WTC11 (cell line): ENCODE results near the gene NDOR1. TPM values are rescaled to one million over a fixed set of nuclear protein-coding genes. Genes with fewer than 3 reads are reported as not detected.

Source experiments
- ATAC-seq: fragments of 200-7000 bp; cut with Tn5 transposase; 2 replicates; pipeline ENCODE4 v1.10.0; 2021; ENCODE audit warnings: mild to moderate bottlenecking, moderate library complexity
- CTCF ChIA-PET: fragments of 300-600 bp; sonication (Branson Sonifier 250); formaldehyde crosslinking; loops from one replicate; lab custom pipeline; 2021; ENCODE audit warnings: antibody characterized with exemption; lab: Charles Lee
- POLR2A ChIA-PET: fragments of 350-600 bp; sonication (Branson Sonifier 250); formaldehyde crosslinking; loops from one replicate; lab custom pipeline; 2021; ENCODE audit warnings: antibody characterized with exemption; lab: Charles Lee
- DNase-seq: peaks from one replicate; pipeline ENCODE4 v3.0.0; 2021; ENCODE audit warnings: low spot score
- H3K27ac Mint-ChIP-seq: 2 replicates; pipeline ENCODE4 v1.8.0; 2021; ENCODE audit warnings: mixed read lengths
- H3K27me3 Mint-ChIP-seq: 2 replicates; pipeline ENCODE4 v1.8.0; 2021; ENCODE audit warnings: low read depth, mild to moderate bottlenecking, moderate library complexity, mixed read lengths
- H3K36me3 Mint-ChIP-seq: 2 replicates; pipeline ENCODE4 v1.8.0; 2021; ENCODE audit warnings: mixed read lengths
- H3K4me1 Mint-ChIP-seq: 2 replicates; pipeline ENCODE4 v1.8.0; 2022; ENCODE audit warnings: mixed read lengths
- H3K4me3 Mint-ChIP-seq: 2 replicates; pipeline ENCODE4 v1.8.0; 2021; ENCODE audit warnings: mild to moderate bottlenecking, moderate library complexity, mixed read lengths
- H3K9me3 Mint-ChIP-seq: 2 replicates; pipeline ENCODE4 v1.8.0; 2021; ENCODE audit warnings: mixed read lengths
- ARID4B ChIP-seq: sonication (generic); formaldehyde crosslinking; IDR thresholded peaks from 2 replicates; pipeline ENCODE4 v1.8.0; 2023; ENCODE audit warnings: missing genetic modification reagents, mild to moderate bottlenecking, borderline replicate concordance
- ATF6 ChIP-seq: sonication (generic); formaldehyde crosslinking; IDR thresholded peaks from 2 replicates; pipeline ENCODE4 v1.8.1; 2023; ENCODE audit warnings: mild to moderate bottlenecking, missing genetic modification reagents
- CBFB ChIP-seq: sonication (generic); formaldehyde crosslinking; IDR thresholded peaks from 2 replicates; pipeline ENCODE4 v1.8.1; 2022; ENCODE audit warnings: mild to moderate bottlenecking, low read depth, missing genetic modification reagents
- E2F1 ChIP-seq: sonication (generic); formaldehyde crosslinking; IDR thresholded peaks from 2 replicates; pipeline ENCODE4 v1.8.0; 2022; ENCODE audit warnings: mild to moderate bottlenecking, missing genetic modification reagents
- E2F5 ChIP-seq: sonication (generic); formaldehyde crosslinking; IDR thresholded peaks from 2 replicates; pipeline ENCODE4 v1.8.1; 2022; ENCODE audit warnings: mild to moderate bottlenecking, moderate library complexity, missing genetic modification reagents
- EMX1 ChIP-seq: fragments of 250-450 bp; sonication (Bioruptor Pico); IDR thresholded peaks from 2 replicates; pipeline ENCODE4 v1.8.0; 2021; ENCODE audit warnings: mild to moderate bottlenecking
- FOXJ3 ChIP-seq: sonication (generic); formaldehyde crosslinking; IDR thresholded peaks from 2 replicates; pipeline ENCODE4 v1.9.0; 2021; ENCODE audit warnings: missing genetic modification reagents, mild to moderate bottlenecking, borderline replicate concordance
- GTF2I ChIP-seq: fragments of 250-450 bp; sonication (Bioruptor Pico); conservative IDR thresholded peaks from 2 replicates; pipeline ENCODE4 v1.4.0; 2021; ENCODE audit warnings: mild to moderate bottlenecking
- HMGA2 ChIP-seq: fragments of 250-450 bp; sonication (Bioruptor Pico); IDR thresholded peaks from 2 replicates; pipeline ENCODE4 v1.4.0; 2021; ENCODE audit warnings: mild to moderate bottlenecking, moderate library complexity
- IRF2 ChIP-seq: sonication (generic); formaldehyde crosslinking; IDR thresholded peaks from 2 replicates; pipeline ENCODE4 v1.8.0; 2022; ENCODE audit warnings: low read depth, missing genetic modification reagents, borderline replicate concordance
- JAZF1 ChIP-seq: fragments of 250-450 bp; sonication (Bioruptor Pico); IDR thresholded peaks from 2 replicates; pipeline ENCODE4 v1.9.0; 2021; ENCODE audit warnings: moderate library complexity, mild to moderate bottlenecking, inconsistent platforms
- MAX ChIP-seq: sonication (generic); formaldehyde crosslinking; IDR thresholded peaks from 2 replicates; pipeline ENCODE4 v1.8.0; 2022; ENCODE audit warnings: mild to moderate bottlenecking, missing genetic modification reagents
- NFATC4 ChIP-seq: fragments of 250-450 bp; sonication (Bioruptor Pico); IDR thresholded peaks from 2 replicates; pipeline ENCODE4 v1.9.0; 2021; ENCODE audit warnings: mild to moderate bottlenecking
- NR2C2 ChIP-seq: sonication (generic); formaldehyde crosslinking; IDR thresholded peaks from 2 replicates; pipeline ENCODE4 v1.8.0; 2022; ENCODE audit warnings: mild to moderate bottlenecking, missing genetic modification reagents
- PRDM15 ChIP-seq: sonication (generic); formaldehyde crosslinking; IDR thresholded peaks from 2 replicates; pipeline ENCODE4 v1.8.0; 2022; ENCODE audit warnings: missing genetic modification reagents
- TEAD4 ChIP-seq: sonication (generic); formaldehyde crosslinking; IDR thresholded peaks from 2 replicates; pipeline ENCODE4 v1.8.0; 2022; ENCODE audit warnings: mild to moderate bottlenecking, missing genetic modification reagents
- ZNF219 ChIP-seq: sonication (generic); formaldehyde crosslinking; IDR thresholded peaks from 2 replicates; pipeline ENCODE4 v1.8.0; 2023; ENCODE audit warnings: missing genetic modification reagents, mild to moderate bottlenecking, borderline replicate concordance
- ZNF232 ChIP-seq: sonication (generic); formaldehyde crosslinking; IDR thresholded peaks from 2 replicates; pipeline ENCODE4 v1.8.0; 2022; ENCODE audit warnings: mild to moderate bottlenecking, missing genetic modification reagents
- ZNF263 ChIP-seq: sonication (generic); formaldehyde crosslinking; IDR thresholded peaks from 2 replicates; pipeline ENCODE4 v1.8.1; 2022; ENCODE audit warnings: low read depth, mild to moderate bottlenecking, moderate library complexity, missing genetic modification reagents
- ZNF423 ChIP-seq: fragments of 250-450 bp; sonication (Bioruptor Pico); IDR thresholded peaks from 2 replicates; pipeline ENCODE4 v2.1.2; 2022; ENCODE audit warnings: mild to moderate bottlenecking, moderate library complexity
- total RNA-seq: library from RNA; stranded (reverse); gene quantifications from 3 replicates; pipeline ENCODE4 v1.2.3, GENCODE V29; 2021

NDOR1 gene
- total RNA-seq, 1 experiment from 2014 or later, result 49.0 TPM

GRCh38 chr9:137181680-137182079 lies 23.8 kb upstream of the NDOR1 start (continued):
- TF ChIP-seq E2F5 (CRISPR knock-in tag), result no peak
- TF ChIP-seq IRF2 (CRISPR knock-in tag), result no peak
- no peak for TF ChIP-seq NR2C2 (CRISPR knock-in tag)
- TF ChIP-seq ZNF423, result no peak
- no peak for TF ChIP-seq TEAD4 (CRISPR knock-in tag)
- TF ChIP-seq E2F1 (CRISPR knock-in tag), result no peak
- TF ChIP-seq NFATC4 (CRISPR knock-in tag), result no peak
- TF ChIP-seq HMGA2 (CRISPR knock-in tag), result no peak
- TF ChIP-seq ZNF219 (CRISPR knock-in tag), result no peak
- no peak for TF ChIP-seq FOXJ3
- TF ChIP-seq, all 79 proteins: peak for 0

GRCh38 chr9:137182836-137183235 lies 22.7 kb upstream of the NDOR1 start:
- CTCF ChIA-PET, result no interaction called here
- no peak for DNase-seq
- Mint-ChIP-seq H3K27me3 (no peaks in the 10 kb centered on the region; the same call in 1 of the 2 replicates), H3K4me1 (peaks cover 12% of the 10 kb centered on the region), H3K9me3 (no peaks in the 10 kb centered on the region), H3K27ac (no peak overlapping the region), H3K36me3 (peaks cover 9% of the 10 kb centered on the region), H3K4me3 (no peak overlapping the region)
- TF ChIP-seq ZNF423, result no peak
- no peak for TF ChIP-seq ZNF232 (CRISPR knock-in tag)
- TF ChIP-seq PRDM15 (CRISPR knock-in tag), result no peak
- no peak for TF ChIP-seq EMX1 (CRISPR knock-in tag)
- TF ChIP-seq ZNF263 (CRISPR knock-in tag), result no peak
- no peak for TF ChIP-seq CBFB (CRISPR knock-in tag)
- TF ChIP-seq GTF2I (CRISPR knock-in tag), result no peak
- no peak for TF ChIP-seq JAZF1 (CRISPR knock-in tag)
- TF ChIP-seq ATF6, result no peak
- no peak for TF ChIP-seq MAX (CRISPR knock-in tag)
- TF ChIP-seq ARID4B (CRISPR knock-in tag), result no peak
- POLR2A ChIA-PET, result no interaction called here
- ATAC-seq, result no peak
